ENCODE measurements around the gene TNIP3.

Gene TNIP3

GRCh38 chr4:121165206-121165605, 1.1 kb upstream of the TNIP3 start:
- TF ChIP-seq, protein P1, sequence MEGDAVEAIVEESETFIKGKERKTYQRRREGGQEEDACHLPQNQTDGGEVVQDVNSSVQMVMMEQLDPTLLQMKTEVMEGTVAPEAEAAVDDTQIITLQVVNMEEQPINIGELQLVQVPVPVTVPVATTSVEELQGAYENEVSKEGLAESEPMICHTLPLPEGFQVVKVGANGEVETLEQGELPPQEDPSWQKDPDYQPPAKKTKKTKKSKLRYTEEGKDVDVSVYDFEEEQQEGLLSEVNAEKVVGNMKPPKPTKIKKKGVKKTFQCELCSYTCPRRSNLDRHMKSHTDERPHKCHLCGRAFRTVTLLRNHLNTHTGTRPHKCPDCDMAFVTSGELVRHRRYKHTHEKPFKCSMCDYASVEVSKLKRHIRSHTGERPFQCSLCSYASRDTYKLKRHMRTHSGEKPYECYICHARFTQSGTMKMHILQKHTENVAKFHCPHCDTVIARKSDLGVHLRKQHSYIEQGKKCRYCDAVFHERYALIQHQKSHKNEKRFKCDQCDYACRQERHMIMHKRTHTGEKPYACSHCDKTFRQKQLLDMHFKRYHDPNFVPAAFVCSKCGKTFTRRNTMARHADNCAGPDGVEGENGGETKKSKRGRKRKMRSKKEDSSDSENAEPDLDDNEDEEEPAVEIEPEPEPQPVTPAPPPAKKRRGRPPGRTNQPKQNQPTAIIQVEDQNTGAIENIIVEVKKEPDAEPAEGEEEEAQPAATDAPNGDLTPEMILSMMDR (IDR thresholded peaks at IDR 0.05; ENCODE audit: insufficient read depth, low read length, poor library complexity, severe bottlenecking) = no peak
- no peaks in the 10 kb centered on the region for H3K27me3 ChIP-seq (replicated peaks; ENCODE audit: control insufficient read depth, insufficient read depth, low read length)
- no peak overlapping the region for H3K4me3 ChIP-seq (replicated peaks; ENCODE audit: low read depth, low read length)
- no peak for DNase-seq (ENCODE audit: extremely low read depth, insufficient read length)
- H3K36me3 ChIP-seq (ENCODE audit: control insufficient read depth, insufficient read depth, low read length) = no peaks in the 10 kb centered on the region

GRCh38 chr4:121156822-121157769, 7.0 kb downstream of the TNIP3 start:
- no peak overlapping the region for H3K4me3 ChIP-seq (replicated peaks; ENCODE audit: low read depth, low read length)

GRCh38 chr4:121155893-121156292, 8.2 kb downstream of the TNIP3 start:
- Histone ChIP-seq H3K36me3 (ENCODE audit: control insufficient read depth, insufficient read depth, low read length) (no peaks in the 10 kb centered on the region), H3K4me3 (replicated peaks; ENCODE audit: low read depth, low read length) (no peak overlapping the region), H3K27me3 (replicated peaks; ENCODE audit: control insufficient read depth, insufficient read depth, low read length) (no peaks in the 10 kb centered on the region)
- TF ChIP-seq, protein P1 (IDR thresholded peaks at IDR 0.05; ENCODE audit: insufficient read depth, low read length, poor library complexity, severe bottlenecking) = no peak
- DNase-seq (ENCODE audit: extremely low read depth, insufficient read length) = no peak

More at GRCh38 chr4:121156822-121157769, 7.0 kb downstream of the TNIP3 start:
- TF ChIP-seq, protein P1 (IDR thresholded peaks at IDR 0.05; ENCODE audit: insufficient read depth, low read length, poor library complexity, severe bottlenecking) = no peak
- no peaks in the 10 kb centered on the region for H3K36me3 ChIP-seq (ENCODE audit: control insufficient read depth, insufficient read depth, low read length)
- DNase-seq (ENCODE audit: extremely low read depth, insufficient read length) = peak; percentile 10
- no peaks in the 10 kb centered on the region for H3K27me3 ChIP-seq (replicated peaks; ENCODE audit: control insufficient read depth, insufficient read depth, low read length)

DNA sequence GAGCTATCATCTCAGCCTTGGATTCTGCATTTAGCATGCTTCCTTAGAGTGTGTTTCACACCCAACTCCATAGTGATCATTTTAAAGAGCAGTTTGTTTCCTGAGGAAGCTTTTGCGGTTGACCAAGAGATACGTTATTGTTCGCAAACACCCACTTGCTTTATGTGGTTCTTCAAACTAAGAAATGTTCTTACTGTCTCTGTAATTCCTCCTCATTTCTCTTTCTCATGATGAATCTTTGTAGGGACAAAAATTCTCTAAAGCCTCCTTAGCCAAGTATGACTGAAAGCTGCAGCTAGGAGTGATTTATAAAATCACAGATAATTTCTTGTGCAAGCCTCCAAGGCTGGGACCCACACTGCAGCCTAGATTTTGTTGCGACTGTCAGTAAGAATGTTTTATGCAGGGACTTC, 10.0 kb downstream of the TNIP3 start:
- TF ChIP-seq, protein P1 (IDR thresholded peaks at IDR 0.05; ENCODE audit: insufficient read depth, low read length, poor library complexity, severe bottlenecking) = no peak
- H3K27me3 ChIP-seq (replicated peaks; ENCODE audit: control insufficient read depth, insufficient read depth, low read length) = no peaks in the 10 kb centered on the region
- H3K4me3 ChIP-seq (replicated peaks; ENCODE audit: low read depth, low read length) = no peak overlapping the region
- peak; percentile 13 for DNase-seq (ENCODE audit: extremely low read depth, insufficient read length)
- no peaks in the 10 kb centered on the region for H3K36me3 ChIP-seq (ENCODE audit: control insufficient read depth, insufficient read depth, low read length)

- Histone ChIP-seq H3K27me3 (replicated peaks; ENCODE audit: control insufficient read depth, insufficient read depth, low read length) (no peaks in the 10 kb centered on the region), H3K4me3 (replicated peaks; ENCODE audit: low read depth, low read length) (no peak overlapping the region), H3K36me3 (ENCODE audit: control insufficient read depth, insufficient read depth, low read length) (no peaks in the 10 kb centered on the region)
- no peak for DNase-seq (ENCODE audit: extremely low read depth, insufficient read length)
- TF ChIP-seq, protein P1 (IDR thresholded peaks at IDR 0.05; ENCODE audit: insufficient read depth, low read length, poor library complexity, severe bottlenecking) = no peak
Observed at GRCh38 chr4:121151942-121152341, 12.2 kb downstream of the TNIP3 start.
